ENCODE data around the gene CMIP.

CMIP gene

GRCh38 chr16:81482329-81483063 is 37.9 kb downstream of the CMIP start:
- no peak for DNase-seq

GRCh38 chr16:81483064-81483969 is 38.7 kb downstream of the CMIP start:
- DNase-seq, result no peak

GRCh38 chr16:81483970-81484595 is 39.5 kb downstream of the CMIP start:
- no peak for DNase-seq

- DNase-seq, result no peak
These were observed 40.5 kb downstream of the CMIP start for GRCh38 chr16:81484908-81485624.

GRCh38 chr16:81485824-81486539 is 41.4 kb downstream of the CMIP start:
- no peak for DNase-seq

GRCh38 chr16:81486540-81487061 is 42.0 kb downstream of the CMIP start:
- no peak for DNase-seq

- no peak for DNase-seq
These were observed 42.7 kb downstream of the CMIP start for GRCh38 chr16:81487301-81487720.

GRCh38 chr16:81488687-81489411 is 44.2 kb downstream of the CMIP start:
- no peak for DNase-seq

- DNase-seq, result no peak
These were observed 45.1 kb downstream of the CMIP start for GRCh38 chr16:81489547-81490267.

GRCh38 chr16:81491541-81492188 is 47.1 kb downstream of the CMIP start:
- DNase-seq, result no peak

- DNase-seq, result no peak
These were observed 47.7 kb downstream of the CMIP start for GRCh38 chr16:81492311-81492761.

GRCh38 chr16:81492965-81493754 is 48.6 kb downstream of the CMIP start:
- no peak for DNase-seq

- peak; percentile 57 for DNase-seq
These were observed 49.3 kb downstream of the CMIP start for GRCh38 chr16:81493755-81494433.

GRCh38 chr16:81494434-81494806 is 49.8 kb downstream of the CMIP start:
- DNase-seq, result no peak

GRCh38 chr16:81494888-81495287 is 50.3 kb downstream of the CMIP start:
- no peak for DNase-seq

- no peak for DNase-seq
These were observed 51.0 kb downstream of the CMIP start for GRCh38 chr16:81495321-81496234.

- no peak for DNase-seq
These were observed 51.7 kb downstream of the CMIP start for GRCh38 chr16:81496321-81496720.
